Ovary (tissue), 9 donors: ENCODE data around the gene TRIM33. TPM values are rescaled to one million over a fixed set of nuclear protein-coding genes. Genes with fewer than 3 reads are reported as not detected.

ENCODE experiments used
- DNase-seq, 5 donors: peaks; one replicate each; pipeline ENCODE4 v3.0.0-alpha.2; 2019 to 2020
- H3K27ac ChIP-seq, 2 donors: fragments of 200-600 bp; one replicate each; pipeline versions ENCODE4 v1.5.1 to v1.8.0; 2019 to 2022
- H3K27me3 ChIP-seq: fragments of 200-600 bp; one replicate; pipeline ENCODE4 v1.8.0; 2022
- H3K36me3 ChIP-seq: fragments of 200-600 bp; sonication (generic); one replicate; pipeline ENCODE4 v1.5.1; 2019
- H3K4me1 ChIP-seq: one replicate; pipeline ENCODE4 v1.8.1; 2013; ENCODE audit warnings: mild to moderate bottlenecking, moderate library complexity; ENCODE audit not compliant: insufficient read depth
- H3K4me3 ChIP-seq: fragments of 200-600 bp; sonication (generic); one replicate; pipeline ENCODE4 v1.5.1; 2017
- H3K9me3 ChIP-seq, 2 donors: fragments of 200-600 bp in 1 of 2; sonication (generic) in 1 of 2; one replicate each; pipeline versions ENCODE4 v1.5.1 to v1.8.1; 2013 to 2019; ENCODE audit warnings: mild to moderate bottlenecking in 1 of 2, moderate library complexity in 1 of 2
- EP300 ChIP-seq: sonication (generic); formaldehyde crosslinking; IDR thresholded peaks from one replicate; pipeline ENCODE4 v1.6.1; 2017; ENCODE audit warnings: antibody characterized with exemption
- POLR2A ChIP-seq: fragments of 450-650 bp; IDR thresholded peaks from one replicate; pipeline ENCODE4 v1.6.1; 2017; ENCODE audit warnings: antibody characterized with exemption, mild to moderate bottlenecking, moderate library complexity
- WGBS, 3 donors: extraction: QIAGEN DNeasy Blood & Tissue Kit in 1 of 3; methylation state at CpG; one replicate each; pipeline versions ENCODE4 v1.1.5 to v1.1.7; 2013 to 2017; 5-methylcytosine and 5-hydroxymethylcytosine counted together
- intact Hi-C, 4 donors: fragments of 100-400 bp; cut with DNase I; formaldehyde crosslinking; loops; one replicate each; pipeline versions ENCODE4 v1.11.0 to v1.15.1; 2022 to 2023
- polyA plus RNA-seq, 2 donors: library from polyadenylated mRNA; stranded (reverse); fragments of 200-250 nt in 1 of 2; fragments of 350-450 nt in 1 of 2; fragmentation: Illumina TruSeq in 1 of 2; extraction: RNeasy Lipid Tissue Mini Kit (QIAGEN cat#74804) in 1 of 2; gene quantifications; one replicate each; pipeline ENCODE4 v1.2.3, GENCODE V29; 2013 to 2014
- small RNA-seq: library from RNA; depleted of rRNA; stranded (forward); fragments of <200 nt; gene quantifications from one replicate; pipeline ENCODE3, GENCODE V24; 2016
- total RNA-seq, 7 donors: library from RNA; depleted of rRNA in 2 of 7; stranded (reverse); fragments of >200 nt in 2 of 7; fragmentation: NEBNext Ultra II Directional in 3 of 7; extraction: Animal tissue kit (Norgen Biotek cat#: 25700) in 3 of 7; gene quantifications; one replicate each; pipeline versions ENCODE4 v1.1.0 to v1.2.4, GENCODE V29; 2016 to 2023
- TF ChIP-seq, protein P1 (sequence below), 3 donors: fragments of 450-650 bp in 2 of 3; fragments of 200-600 bp in 1 of 3; IDR thresholded peaks; one replicate each; pipeline versions ENCODE4 v1.5.1 to v1.8.0; 2016 to 2022; ENCODE audit warnings: antibody characterized with exemption in 3 of 3, mild to moderate bottlenecking in 1 of 3
- donor health status: DM: no; HTN: no; CAD: no; lungs with moderate emphysema.
- donor health status: DM: no; HTN: no; CAD: no.
- donor health status: Bipolar disorder and iron deficiency.
- donor health status: DM: yes; HTN: yes; CAD: no.
- donor health status: DM: no; HTN: no; CAD: no.
- donor health status: DM: yes; HTN: yes; CAD: no.

The TRIM33 gene
- total and polyA plus RNA-seq, 9 donors, result 11.1 to 49.6 (median 38.3) TPM

DNA sequence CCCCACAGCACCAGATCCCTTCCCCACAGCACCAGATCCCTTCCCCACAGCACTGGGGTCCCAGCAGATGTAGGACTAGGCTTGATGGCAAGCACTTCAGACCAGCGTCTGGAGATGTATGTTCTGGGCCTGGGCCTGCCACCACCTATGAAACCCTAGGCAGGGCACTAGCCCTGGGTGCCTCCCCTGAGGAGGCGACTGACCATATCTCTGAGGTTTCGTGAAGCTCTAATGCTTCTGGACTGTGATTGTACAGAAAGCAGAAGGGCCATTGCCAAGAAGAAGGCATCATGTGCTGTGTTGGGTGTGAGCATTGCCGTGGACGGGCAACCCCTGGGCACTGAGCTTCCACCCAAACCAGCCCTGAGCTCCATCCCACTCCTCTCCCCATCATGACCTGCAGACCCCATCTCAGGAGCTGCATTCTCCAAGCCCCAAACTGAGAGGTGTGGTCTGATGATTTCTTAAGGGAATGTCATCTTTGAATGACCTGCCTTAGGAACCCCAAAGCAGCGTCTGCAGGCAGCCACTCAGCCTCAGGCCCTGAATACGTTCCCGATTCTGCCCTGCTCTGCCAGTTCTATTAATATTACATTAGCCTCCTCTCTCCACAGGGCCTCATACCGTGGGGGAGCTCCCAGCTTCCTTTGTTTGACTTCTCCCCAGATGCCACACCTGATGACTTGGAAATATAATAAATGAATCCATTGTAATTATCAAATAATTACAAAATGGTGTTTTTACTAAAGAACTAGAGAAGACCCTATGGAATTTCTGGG is 163.4 kb downstream of the TRIM33 start:
- Histone ChIP-seq H3K4me3 (no peak overlapping the region), H3K27me3 (no peaks in the 10 kb centered on the region), H3K36me3 (no peaks in the 10 kb centered on the region), H3K4me1 (no peaks in the 10 kb centered on the region), H3K27ac (no peak overlapping the region), H3K9me3 (no peaks in the 10 kb centered on the region)
- 83 to 92% (median 91%) methylated on average over 9 of the region's 9 CpGs for WGBS, 3 donors
- intact Hi-C loops, result loop anchor here in 1 of 4 donors (5.0 to 10.0 kb wide), 2 partner anchors 80 to 367 kb away; partner anchors contain the start of gene NRAS
- no peak for DNase-seq
- TF ChIP-seq EP300, result no peak
- TF ChIP-seq, protein P1, sequence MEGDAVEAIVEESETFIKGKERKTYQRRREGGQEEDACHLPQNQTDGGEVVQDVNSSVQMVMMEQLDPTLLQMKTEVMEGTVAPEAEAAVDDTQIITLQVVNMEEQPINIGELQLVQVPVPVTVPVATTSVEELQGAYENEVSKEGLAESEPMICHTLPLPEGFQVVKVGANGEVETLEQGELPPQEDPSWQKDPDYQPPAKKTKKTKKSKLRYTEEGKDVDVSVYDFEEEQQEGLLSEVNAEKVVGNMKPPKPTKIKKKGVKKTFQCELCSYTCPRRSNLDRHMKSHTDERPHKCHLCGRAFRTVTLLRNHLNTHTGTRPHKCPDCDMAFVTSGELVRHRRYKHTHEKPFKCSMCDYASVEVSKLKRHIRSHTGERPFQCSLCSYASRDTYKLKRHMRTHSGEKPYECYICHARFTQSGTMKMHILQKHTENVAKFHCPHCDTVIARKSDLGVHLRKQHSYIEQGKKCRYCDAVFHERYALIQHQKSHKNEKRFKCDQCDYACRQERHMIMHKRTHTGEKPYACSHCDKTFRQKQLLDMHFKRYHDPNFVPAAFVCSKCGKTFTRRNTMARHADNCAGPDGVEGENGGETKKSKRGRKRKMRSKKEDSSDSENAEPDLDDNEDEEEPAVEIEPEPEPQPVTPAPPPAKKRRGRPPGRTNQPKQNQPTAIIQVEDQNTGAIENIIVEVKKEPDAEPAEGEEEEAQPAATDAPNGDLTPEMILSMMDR (IDR thresholded peaks at IDR 0.05), result no peak
- no peak for TF ChIP-seq POLR2A

DNA sequence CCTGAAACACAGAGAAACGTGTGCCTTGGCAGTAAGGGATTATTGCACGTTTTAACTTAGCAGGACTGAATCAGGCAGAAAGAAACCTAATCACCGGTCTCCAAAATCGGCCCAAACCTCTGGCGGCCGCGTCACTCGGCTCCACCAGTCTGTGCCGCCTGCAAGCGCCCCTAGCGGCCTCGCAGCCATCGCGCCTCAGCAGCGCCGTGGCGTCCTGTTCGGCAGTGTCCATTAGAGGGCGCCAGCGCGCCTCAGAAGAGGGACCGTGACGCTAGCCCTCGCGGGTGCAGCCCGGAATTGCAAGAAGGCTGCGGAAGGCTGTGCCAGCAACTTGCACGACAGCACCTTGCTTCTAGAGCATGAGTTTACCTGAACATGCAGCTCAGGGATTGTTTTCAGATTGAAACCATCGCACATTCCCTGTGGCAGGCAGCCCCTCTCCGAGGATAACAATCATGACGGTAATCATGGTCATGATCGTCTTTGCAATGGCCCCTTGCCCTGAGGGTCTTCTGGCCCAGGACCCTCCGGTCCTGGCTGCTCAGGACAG is 164.4 kb downstream of the TRIM33 start:
- 1 to 3% (median 3%) methylated on average over 32 to 33 of the region's 33 CpGs for WGBS, 3 donors
- Histone ChIP-seq H3K36me3 (no peaks in the 10 kb centered on the region), H3K27me3 (no peaks in the 10 kb centered on the region), H3K27ac (peak overlapping the region; percentile 69 to 78), H3K4me3 (peak overlapping the region; percentile 41), H3K9me3 (no peaks in the 10 kb centered on the region), H3K4me1 (no peaks in the 10 kb centered on the region)
- DNase-seq, result peak; percentile 93 to 99 (median 96)
- intact Hi-C loops, result loop anchor here in 1 of 4 donors (5.0 to 10.0 kb wide), 2 partner anchors 81 to 368 kb away; partner anchors contain the start of gene NRAS
- TF ChIP-seq POLR2A (no peak), EP300 (peak; percentile 17)
- TF ChIP-seq, protein P1 (IDR thresholded peaks at IDR 0.05), result peak; percentile 100

DNA sequence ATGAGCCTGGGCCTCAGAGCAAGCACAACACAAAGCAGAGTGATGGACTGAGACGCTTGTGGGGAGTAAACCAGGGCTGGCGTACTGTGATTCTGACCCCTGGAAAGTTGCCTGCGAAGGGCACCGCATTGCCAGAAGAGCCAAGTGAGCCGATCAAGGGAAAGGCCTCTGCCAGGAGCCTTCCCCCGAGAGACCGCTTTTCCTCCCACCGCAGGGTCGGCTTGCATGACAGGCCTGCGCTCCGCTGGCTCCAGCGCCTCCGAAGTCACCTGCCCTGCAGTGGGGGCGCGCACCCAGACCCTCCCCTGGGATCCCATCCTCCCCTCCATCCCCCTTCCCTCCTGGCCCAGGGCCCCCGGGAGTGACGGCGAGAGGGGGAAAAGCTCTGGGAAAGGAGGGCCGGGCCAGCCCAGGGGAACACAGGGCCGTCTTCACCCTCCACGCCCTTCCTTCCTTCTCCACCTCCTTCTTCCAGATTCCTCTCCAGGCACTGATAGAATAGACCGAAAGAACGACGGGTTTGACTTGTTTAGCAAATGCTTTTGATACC is 165.0 kb downstream of the TRIM33 start:
- Histone ChIP-seq H3K27me3 (no peaks in the 10 kb centered on the region), H3K4me3 (peak overlapping the region; percentile 41), H3K4me1 (no peaks in the 10 kb centered on the region), H3K27ac (peak overlapping the region; percentile 69 to 78), H3K9me3 (no peaks in the 10 kb centered on the region), H3K36me3 (no peaks in the 10 kb centered on the region)
- WGBS, 3 donors, result 7 to 12% (median 9%) methylated on average over 18 to 24 of the region's 24 CpGs
- intact Hi-C loops, result loop anchor here in 1 of 4 donors (5.0 to 10.0 kb wide), 2 partner anchors 81 to 369 kb away; partner anchors contain the start of gene NRAS
- DNase-seq, result peak; percentile 34 to 71 (median 48)
- TF ChIP-seq POLR2A (no peak), EP300 (no peak)
- TF ChIP-seq, protein P1 (IDR thresholded peaks at IDR 0.05), result no peak

DNA sequence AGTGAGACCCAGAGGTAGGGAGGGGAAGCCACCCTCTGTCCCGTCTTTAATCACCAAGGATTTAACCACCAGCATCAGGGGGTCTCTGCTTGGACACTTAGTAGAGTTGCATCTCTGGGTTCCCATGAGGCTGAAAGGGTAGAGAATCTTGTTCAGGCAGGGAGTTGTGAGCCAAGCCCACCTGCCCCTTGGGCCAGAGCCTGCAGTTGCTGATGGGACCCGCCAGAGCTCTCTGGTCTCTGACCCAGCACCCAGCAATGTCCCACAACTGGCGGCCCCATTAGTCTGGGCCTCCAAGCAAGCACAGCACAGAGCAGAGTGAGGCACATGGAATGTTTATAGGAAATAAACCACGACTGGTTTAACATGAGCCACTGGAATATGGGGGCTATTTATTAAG is 166.3 kb downstream of the TRIM33 start:
- no peak for DNase-seq
- TF ChIP-seq POLR2A, result no peak
- TF ChIP-seq, protein P1 (IDR thresholded peaks at IDR 0.05), result no peak
- TF ChIP-seq EP300, result no peak
- H3K36me3 ChIP-seq, result no peaks in the 10 kb centered on the region
- H3K27me3 ChIP-seq, result no peaks in the 10 kb centered on the region
- H3K9me3 ChIP-seq, result no peaks in the 10 kb centered on the region
- no peak overlapping the region for H3K4me3 ChIP-seq
- intact Hi-C loops, result loop anchor here in 1 of 4 donors (5.0 to 10.0 kb wide), 2 partner anchors 83 to 370 kb away; partner anchors contain the start of gene NRAS
- WGBS, 3 donors, result 97 to 99% (median 97%) methylated on average over 4 of the region's 4 CpGs
- no peaks in the 10 kb centered on the region for H3K4me1 ChIP-seq
- H3K27ac ChIP-seq, result no peak overlapping the region

Small RNA genes within 50 kb of the gene (small RNA-seq; reads per million reads assigned to genes)
- gene RF00019, result not detected

Other genes with a start within 250 kb of the TRIM33 start
- gene BCAS2, start 70.4 kb upstream of the TRIM33 start, total RNA-seq, result 10 to 100 TPM; 32.2 to 47.7 (median 40.2) TPM
- gene BCAS2, start 70.4 kb upstream of the TRIM33 start, polyA plus RNA-seq, result 10 to 100 TPM; 32.1 to 36.4 TPM
- 1 to 10 TPM; 2.2 to 3.6 (median 2.6) TPM for gene DENND2C, start 158.8 kb upstream of the TRIM33 start, total RNA-seq
- 1 to 10 TPM; 1.5 to 2.9 TPM for gene DENND2C, start 158.8 kb upstream of the TRIM33 start, polyA plus RNA-seq
- under 1 TPM in 1 of 7 donors, not detected in 6; 0.13 TPM for gene AMPD1, start 184.3 kb upstream of the TRIM33 start, total RNA-seq
- 1 to 10 TPM in 1 of 2 donors, under 1 TPM in 1; 0.18 to 1.8 TPM for gene AMPD1, start 184.3 kb upstream of the TRIM33 start, polyA plus RNA-seq
- gene NRAS, start 205.6 kb upstream of the TRIM33 start, total RNA-seq, result 10 to 100 TPM; 12.9 to 21.7 (median 16.4) TPM
- 10 to 100 TPM in 1 of 2 donors, 1 to 10 TPM in 1; 8.7 to 17.8 TPM for gene NRAS, start 205.6 kb upstream of the TRIM33 start, polyA plus RNA-seq
- gene CSDE1, start 246.8 kb upstream of the TRIM33 start, total RNA-seq, result 100 to 1,000 TPM; 357 to 752 (median 558) TPM
- gene CSDE1, start 246.8 kb upstream of the TRIM33 start, polyA plus RNA-seq, result 100 to 1,000 TPM; 225 to 458 TPM